ENCODE data around the gene PHLDB2. TPM values are rescaled to one million over a fixed set of nuclear protein-coding genes. Genes with fewer than 3 reads are reported as not detected.

The PHLDB2 gene
- total RNA-seq, 1 experiment from 2014 or later = 143 TPM

DNA sequence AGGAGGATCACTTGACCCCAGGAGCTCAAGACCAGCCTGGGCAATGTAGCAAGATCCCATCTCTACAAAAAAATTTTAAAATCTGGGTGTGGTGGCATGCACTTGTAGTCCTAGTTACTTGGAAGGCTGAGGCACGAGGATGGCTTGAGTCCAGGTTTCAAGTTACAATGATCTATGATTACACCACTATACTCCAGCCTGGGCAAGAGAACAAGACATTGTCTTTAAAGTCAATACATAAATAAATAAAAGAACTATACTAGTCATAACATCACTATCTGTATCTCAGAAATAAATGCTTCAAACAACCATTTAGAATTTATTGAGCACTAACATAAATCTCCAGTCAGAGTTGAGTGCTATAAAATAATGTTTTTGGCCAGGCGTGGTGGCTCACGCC lies 8.5 kb upstream of the PHLDB2 start:
- H3K27me3 ChIP-seq (ENCODE audit: insufficient read depth, low read length) = no peaks in the 10 kb centered on the region
- no peak for TF ChIP-seq RAD21 (IDR thresholded peaks at IDR 0.05; ENCODE audit: low read depth)
- TF ChIP-seq SP1 (IDR thresholded peaks at IDR 0.05; ENCODE audit: low read depth) = no peak
- TF ChIP-seq, protein P1, sequence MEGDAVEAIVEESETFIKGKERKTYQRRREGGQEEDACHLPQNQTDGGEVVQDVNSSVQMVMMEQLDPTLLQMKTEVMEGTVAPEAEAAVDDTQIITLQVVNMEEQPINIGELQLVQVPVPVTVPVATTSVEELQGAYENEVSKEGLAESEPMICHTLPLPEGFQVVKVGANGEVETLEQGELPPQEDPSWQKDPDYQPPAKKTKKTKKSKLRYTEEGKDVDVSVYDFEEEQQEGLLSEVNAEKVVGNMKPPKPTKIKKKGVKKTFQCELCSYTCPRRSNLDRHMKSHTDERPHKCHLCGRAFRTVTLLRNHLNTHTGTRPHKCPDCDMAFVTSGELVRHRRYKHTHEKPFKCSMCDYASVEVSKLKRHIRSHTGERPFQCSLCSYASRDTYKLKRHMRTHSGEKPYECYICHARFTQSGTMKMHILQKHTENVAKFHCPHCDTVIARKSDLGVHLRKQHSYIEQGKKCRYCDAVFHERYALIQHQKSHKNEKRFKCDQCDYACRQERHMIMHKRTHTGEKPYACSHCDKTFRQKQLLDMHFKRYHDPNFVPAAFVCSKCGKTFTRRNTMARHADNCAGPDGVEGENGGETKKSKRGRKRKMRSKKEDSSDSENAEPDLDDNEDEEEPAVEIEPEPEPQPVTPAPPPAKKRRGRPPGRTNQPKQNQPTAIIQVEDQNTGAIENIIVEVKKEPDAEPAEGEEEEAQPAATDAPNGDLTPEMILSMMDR (IDR thresholded peaks at IDR 0.05 in 2 of 3, conservative IDR thresholded peaks at IDR 0.05 in 1 of 3; ENCODE audit: borderline replicate concordance in 1 of 3, insufficient read depth in 1 of 3, low read depth in 2 of 3, low read length in 2 of 3) = no peak
- TF ChIP-seq CBX3 (IDR thresholded peaks at IDR 0.05; ENCODE audit: low read depth) = no peak
- TF ChIP-seq ATF3 (IDR thresholded peaks at IDR 0.05) = no peak
- no peak for TF ChIP-seq SRF (IDR thresholded peaks at IDR 0.05; ENCODE audit: low read depth)
- no peak for TF ChIP-seq ZNF274 (IDR thresholded peaks at IDR 0.05; ENCODE audit: low read depth, low read length)
- TF ChIP-seq REST (IDR thresholded peaks at IDR 0.05; ENCODE audit: low read depth) = no peak
- no peak for TF ChIP-seq CEBPB (IDR thresholded peaks at IDR 0.05; ENCODE audit: low read depth)
- TF ChIP-seq POLR2AphosphoS5 (IDR thresholded peaks at IDR 0.05; ENCODE audit: low read depth, low read length) = no peak
- TF ChIP-seq ZBTB33 (IDR thresholded peaks at IDR 0.05; ENCODE audit: extremely low read depth, insufficient replicate concordance, low read length) = no peak
- TF ChIP-seq POLR2A (IDR thresholded peaks at IDR 0.05; ENCODE audit: borderline replicate concordance, extremely low read depth, insufficient read depth, insufficient read length) = no peak
- TF ChIP-seq ELF1 (IDR thresholded peaks at IDR 0.05; ENCODE audit: borderline replicate concordance, low read depth) = no peak
- no peak for TF ChIP-seq ZFX (IDR thresholded peaks at IDR 0.05)
- TF ChIP-seq JUND (IDR thresholded peaks at IDR 0.05) = no peak
- TF ChIP-seq TCF7L2 (IDR thresholded peaks at IDR 0.05; ENCODE audit: borderline replicate concordance, extremely low read depth, insufficient read depth, insufficient read length) = no peak
- BruUV-seq (replicated peaks) = no TSS peak
- H3K9me3 ChIP-seq (ENCODE audit: control insufficient read depth in 1 of 2, insufficient read depth in 1 of 2, low read depth in 1 of 2, low read length in 2 of 2) = no peaks in the 10 kb centered on the region
- RAD21 ChIA-PET (ENCODE audit: low non-redundant PET in 1 of 2, low total read pairs in 2 of 2, uncharacterized antibody in 2 of 2, unreplicated experiment in 2 of 2) = no interaction called here
- peak overlapping the region; percentile 84 for H3K27ac ChIP-seq (ENCODE audit: low read depth, low read length)
- H3K9ac ChIP-seq (ENCODE audit: low read length) = no peak overlapping the region
- no peaks in the 10 kb centered on the region for H3K36me3 ChIP-seq (ENCODE audit: control insufficient read depth in 1 of 2, insufficient read depth in 2 of 2, low read length in 2 of 2)
- POLR2A ChIA-PET = interaction anchor here (1.5 to 2.0 kb wide), 3 partner anchors 10 to 128 kb away, joined by 4 to 6 read pairs (median 5); no protein-coding TSS in a partner anchor
- peaks cover 75 to 98% of the 10 kb centered on the region in 2 experiments for H3K4me1 ChIP-seq (ENCODE audit: control insufficient read depth in 1 of 2, insufficient read depth in 2 of 2, low read length in 2 of 2)
- H3K4me3 ChIP-seq (replicated peaks in 1 of 2; ENCODE audit: low read depth in 1 of 2, low read length in 2 of 2) = no peak overlapping the region
- DNase-seq (ENCODE audit: low read depth, low spot score) (no peak), ATAC-seq (no peak)
- no peaks in the 10 kb centered on the region for H3K9me2 ChIP-seq (ENCODE audit: insufficient read depth)
- intact Hi-C loops (cut with micrococcal nuclease) = no loop called here
- CTCF ChIA-PET = interaction anchor here (1.2 kb wide), 1 partner anchor 163 kb away, joined by 4 read pairs; no protein-coding TSS in a partner anchor
- H2AFZ ChIP-seq (ENCODE audit: low read depth, low read length, poor library complexity, severe bottlenecking) = no peak overlapping the region
- H3K79me2 ChIP-seq (ENCODE audit: insufficient read depth, low read length) = no peaks in the 10 kb centered on the region
- peak overlapping the region; percentile 64 for H3K4me2 ChIP-seq (ENCODE audit: low read length)
- H4K20me1 ChIP-seq (ENCODE audit: insufficient read depth) = no peaks in the 10 kb centered on the region
